GM12878 (cell line): Measurements from ENCODE around the gene HOXB6. TPM values are rescaled to one million over a fixed set of nuclear protein-coding genes. Genes with fewer than 3 reads are reported as not detected.

Experiments used
- ATAC-seq: fragments of 200-7000 bp; cut with Tn5 transposase; 3 replicates; pipeline ENCODE4 v1.9.1; 2020; ENCODE audit warnings: mild to moderate bottlenecking, moderate library complexity
- BruUV-seq: library from RNA; stranded (reverse); fragments of 400-500 nt; replicated peaks from 2 replicates; lab custom pipeline; 2021; lab: Mats Ljungman, UMichigan
- CTCF ChIA-PET: fragments of 300-600 bp; sonication (Branson Sonifier 250); formaldehyde crosslinking; extraction: SDS; loops from one replicate; lab custom pipeline; 2021; ENCODE audit warnings: inconsistent platforms; lab: Yijun Ruan, JAX
- POLR2A ChIA-PET: fragments of 350-600 bp; formaldehyde crosslinking; extraction: SDS; loops from one replicate; lab custom pipeline; 2021; ENCODE audit warnings: inconsistent platforms; lab: Charles Lee
- RAD21 ChIA-PET: fragments of 300-600 bp; sonication (Branson Sonifier 250); formaldehyde crosslinking; loops from one replicate; lab custom pipeline; 2023; ENCODE audit warnings: antibody characterized with exemption; ENCODE audit not compliant: unreplicated experiment; lab: Charles Lee
- SMC1A ChIA-PET: fragments of 300-600 bp; sonication (Branson Sonifier 250); formaldehyde crosslinking; loops from one replicate; lab custom pipeline; 2023; ENCODE audit not compliant: unreplicated experiment, uncharacterized antibody; lab: Charles Lee
- DNase-seq: peaks from one replicate; pipeline ENCODE4 v3.0.0-alpha.2; 2011; ENCODE audit warnings: low read depth, low spot score
- FAIRE-seq: peaks from 3 replicates; lab custom pipeline; 2011; peaks lifted over from hg19 to GRCh38; lab: Jason Lieb, UNC
- H2AFZ ChIP-seq: 2 replicates; pipeline ENCODE4 v1.6.0; 2011; ENCODE audit warnings: low read depth, low read length, control low read depth; ENCODE audit not compliant: control insufficient read depth
- H3K27ac ChIP-seq: 2 replicates; pipeline ENCODE4 v1.5.1; 2011; ENCODE audit warnings: control low read depth; ENCODE audit not compliant: control insufficient read depth, insufficient read depth
- H3K27me3 ChIP-seq, 2 experiments: replicated peaks in 1 of 2; 2 replicates each; pipeline versions ENCODE4 v1.6.0 to v1.6.1; 2011; ENCODE audit warnings: low read length in 1 of 2; ENCODE audit not compliant: control insufficient read depth in 2 of 2, insufficient read depth in 2 of 2
- H3K36me3 ChIP-seq, 2 experiments: 2 replicates each; pipeline ENCODE4 v1.5.1; 2011; ENCODE audit warnings: low read length in 1 of 2; ENCODE audit not compliant: control insufficient read depth in 2 of 2, insufficient read depth in 2 of 2
- H3K4me1 ChIP-seq: 2 replicates; pipeline ENCODE4 v1.6.1; 2011; ENCODE audit warnings: mild to moderate bottlenecking, low read length, moderate library complexity, mixed read lengths; ENCODE audit not compliant: control insufficient read depth, insufficient read depth
- H3K4me2 ChIP-seq: 2 replicates; pipeline ENCODE4 v1.6.0; 2011; ENCODE audit warnings: control low read depth; ENCODE audit not compliant: control insufficient read depth, insufficient read depth
- H3K4me3 ChIP-seq: fragments of 200-600 bp; sonication (generic); 2 replicates; pipeline ENCODE4 v1.5.1; 2016
- H3K79me2 ChIP-seq: 2 replicates; pipeline ENCODE4 v1.6.0; 2011; ENCODE audit warnings: low read length; ENCODE audit not compliant: control insufficient read depth, insufficient read depth
- H3K9ac ChIP-seq: 2 replicates; pipeline ENCODE4 v1.8.0; 2011; ENCODE audit warnings: low read length, control low read depth, mixed read lengths; ENCODE audit not compliant: control insufficient read depth, insufficient read depth
- H3K9me3 ChIP-seq: replicated peaks from 3 replicates; pipeline ENCODE4 v1.5.1; 2011; ENCODE audit warnings: mild to moderate bottlenecking, low read length; ENCODE audit not compliant: control insufficient read depth, insufficient read depth
- H4K20me1 ChIP-seq: 2 replicates; pipeline ENCODE4 v1.6.0; 2011; ENCODE audit not compliant: control insufficient read depth, insufficient read depth
- ATF7 ChIP-seq: fragments of 450-650 bp; IDR thresholded peaks from 2 replicates; pipeline ENCODE4 v1.6.1; 2016; ENCODE audit warnings: low read depth, mild to moderate bottlenecking
- CBX5 ChIP-seq: sonication (generic); IDR thresholded peaks from 2 replicates; pipeline ENCODE4 v1.6.1; 2016; ENCODE audit warnings: low read depth, moderate library complexity, mild to moderate bottlenecking, inconsistent platforms
- CHD1 ChIP-seq: IDR thresholded peaks from 2 replicates; pipeline ENCODE4 v1.6.1; 2012; ENCODE audit warnings: low read depth, low read length, improper control_type of control experiment
- E2F4 ChIP-seq: IDR thresholded peaks from 2 replicates; pipeline ENCODE4 v1.6.1; 2012; ENCODE audit warnings: low read depth, low read length, improper control_type of control experiment
- E4F1 ChIP-seq: fragments of 450-650 bp; IDR thresholded peaks from 2 replicates; pipeline ENCODE4 v1.6.1; 2018; ENCODE audit warnings: borderline replicate concordance, mild to moderate bottlenecking; ENCODE audit not compliant: partially characterized antibody
- ETV6 ChIP-seq, 2 experiments: fragments of 450-650 bp in 1 of 2; IDR thresholded peaks in 1 of 2; conservative IDR thresholded peaks in 1 of 2; 2 replicates each; pipeline ENCODE4 v1.6.1; 2014; ENCODE audit warnings: antibody characterized with exemption in 1 of 2, borderline replicate concordance in 1 of 2, low read depth in 1 of 2, mild to moderate bottlenecking in 1 of 2, moderate library complexity in 1 of 2
- FOXM1 ChIP-seq: IDR thresholded peaks from 2 replicates; pipeline ENCODE4 v1.6.1; 2012; ENCODE audit warnings: low read depth, mild to moderate bottlenecking, inconsistent platforms, low read length, moderate library complexity
- HCFC1 ChIP-seq: fragments of 150-350 bp; IDR thresholded peaks from 2 replicates; pipeline ENCODE4 v1.6.1; 2014; ENCODE audit warnings: low read length
- PKNOX1 ChIP-seq: fragments of 450-650 bp; IDR thresholded peaks from 2 replicates; pipeline ENCODE4 v1.6.1; 2016; ENCODE audit warnings: mild to moderate bottlenecking
- WRNIP1 ChIP-seq: IDR thresholded peaks from 2 replicates; pipeline ENCODE4 v1.6.1; 2011; ENCODE audit warnings: low read depth, low read length, improper control_type of control experiment, borderline replicate concordance
- YY1 ChIP-seq: IDR thresholded peaks from 2 replicates; pipeline ENCODE4 v1.6.1; 2011; ENCODE audit warnings: low read depth, mild to moderate bottlenecking, low read length
- ZNF687 ChIP-seq: fragments of 450-650 bp; IDR thresholded peaks from 2 replicates; pipeline ENCODE4 v1.6.1; 2017; ENCODE audit warnings: mild to moderate bottlenecking, moderate library complexity
- ZSCAN29 ChIP-seq: fragments of 450-650 bp; IDR thresholded peaks from 2 replicates; pipeline ENCODE4 v1.6.1; 2017; ENCODE audit warnings: mild to moderate bottlenecking, moderate library complexity
- WGBS: methylation state at CpG from one replicate; pipeline ENCODE4 v1.1.6; 2016; ENCODE audit warnings: low lambda C conversion rate; ENCODE audit not compliant: insufficient replicate concordance, insufficient coverage; ENCODE audit errors: missing lambda C conversion rate; 5-methylcytosine and 5-hydroxymethylcytosine counted together
- in situ Hi-C: fragments of 300-500 bp; cut with MboI; formaldehyde crosslinking; loops from 9 replicates; pipeline ENCODE4 v1.14.3; 2018; ENCODE audit warnings: mixed read lengths
- intact Hi-C: fragments of 100-400 bp; cut with micrococcal nuclease; formaldehyde crosslinking; loops from one replicate; pipeline ENCODE4 v1.14.2; 2022; ENCODE audit not compliant: unreplicated experiment
- polyA plus RNA-seq, 11 experiments: library from polyadenylated mRNA; depleted of rRNA in 4 of 11; unstranded in 6 of 11; stranded (reverse) in 5 of 11; fragments of >200 nt; fragmentation: Nextera tagmentation in 4 of 11; fragmentation: Illumina TruSeq in 1 of 11; extraction: Ambion mirVana in 4 of 11; extraction: Trizol in 1 of 11; gene quantifications; 1 replicate in 1 of 11; 2 replicates in 10 of 11; pipeline versions ENCODE4 v1.2.1 to v1.2.3, GENCODE V29; 2011 to 2016; ENCODE audit warnings: inconsistent platforms in 2 of 11, missing spikeins in 2 of 11, low read depth in 1 of 11
- total RNA-seq, 4 experiments: library from RNA; depleted of rRNA in 3 of 4; stranded (reverse); fragments of >200 nt in 3 of 4; fragmentation: Illumina TruSeq in 1 of 4; extraction: Trizol in 1 of 4; gene quantifications; 2 replicates each; pipeline versions ENCODE4 v1.2.1 to v1.2.3, GENCODE V29; 2013 to 2021

The HOXB6 gene
- total and polyA plus RNA-seq, 10 of the 15 experiments (the other 5 are each of a cell fraction or from before 2014, with no cell fraction given), result 0.04 to 0.51 (median 0.09) TPM; not detected in 2

GRCh38 chr17:48639982-48640857 lies 35.4 kb upstream of the HOXB6 start (continued):
- TF ChIP-seq ZNF687, result no peak

GRCh38 chr17:48639136-48639535 lies 34.4 kb upstream of the HOXB6 start:
- RAD21 ChIA-PET, result no interaction called here
- no peak overlapping the region for H3K4me3 ChIP-seq
- TF ChIP-seq ATF7, result no peak
- no peak for TF ChIP-seq CHD1
- no peak for TF ChIP-seq E4F1
- no peak for TF ChIP-seq ZSCAN29
- TF ChIP-seq CBX5, result no peak
- TF ChIP-seq E2F4, result no peak
- TF ChIP-seq WRNIP1, result no peak
- no peak for TF ChIP-seq PKNOX1
- TF ChIP-seq HCFC1, result no peak
- TF ChIP-seq FOXM1, result no peak
- no peak for TF ChIP-seq YY1
- no peak for TF ChIP-seq ETV6 (conservative IDR thresholded peaks at IDR 0.05 in 1 of 2, IDR thresholded peaks at IDR 0.05 in 1 of 2; ENCODE audit: borderline replicate concordance in 1 of 2, low read depth in 1 of 2)
- no peak overlapping the region for H2AFZ ChIP-seq
- no peaks in the 10 kb centered on the region for H3K36me3 ChIP-seq
- H3K27ac ChIP-seq, result no peak overlapping the region
- H3K27me3 ChIP-seq, result peaks cover 5 to 27% of the 10 kb centered on the region in 2 experiments
- no peaks in the 10 kb centered on the region for H4K20me1 ChIP-seq
- CTCF ChIA-PET, result interaction anchor here (0.8 to 1.5 kb wide), 3 partner anchors 10 to 39 kb away, joined by 3 read pairs; no protein-coding TSS in a partner anchor
- BruUV-seq, result no TSS peak
- no peak for DNase-seq
- FAIRE-seq, result no peak
- no peak overlapping the region for H3K4me2 ChIP-seq
- SMC1A ChIA-PET, result no interaction called here
- no peak; the same call in 2 of the 3 replicates for ATAC-seq
- no peaks in the 10 kb centered on the region for H3K4me1 ChIP-seq
- no peaks in the 10 kb centered on the region for H3K9me3 ChIP-seq
- POLR2A ChIA-PET, result no interaction called here
- no peak overlapping the region for H3K9ac ChIP-seq
- intact Hi-C loops (no loop called here), in situ Hi-C loops (no loop called here)
- no peaks in the 10 kb centered on the region for H3K79me2 ChIP-seq
- WGBS, result 70% methylated on average over 5 of the region's 5 CpGs
